MCF 10A (cell line): ENCODE results near the gene SYPL2. TPM values are rescaled to one million over a fixed set of nuclear protein-coding genes. Genes with fewer than 3 reads are reported as not detected.

Source experiments
- BruUV-seq: library from RNA; stranded (reverse); fragments of 400-500 nt; replicated peaks from 2 replicates; lab custom pipeline; 2021; lab: Mats Ljungman, UMichigan
- CTCF ChIA-PET: fragments of 300-600 bp; sonication (Branson Sonifier 250); formaldehyde crosslinking; extraction: SDS; loops from one replicate; lab custom pipeline; 2021; ENCODE audit warnings: antibody characterized with exemption, inconsistent platforms; lab: Yijun Ruan, JAX
- POLR2A ChIA-PET: fragments of 300-600, 350-650 bp; sonication (Branson Sonifier 250); formaldehyde crosslinking; extraction: SDS; loops from one replicate; lab custom pipeline; 2020; ENCODE audit warnings: antibody characterized with exemption, inconsistent platforms; lab: Yijun Ruan, JAX
- DNase-seq: peaks from one replicate; pipeline ENCODE4 v3.0.0-alpha.2; 2018; ENCODE audit not compliant: unreplicated experiment
- H3K27ac Mint-ChIP-seq: one replicate; pipeline ENCODE4 v1.8.0; 2022; ENCODE audit warnings: mild to moderate bottlenecking, low read depth, mixed read lengths; ENCODE audit not compliant: unreplicated experiment
- H3K27me3 Mint-ChIP-seq: one replicate; pipeline ENCODE4 v1.8.0; 2022; ENCODE audit warnings: mixed read lengths; ENCODE audit not compliant: insufficient read depth, unreplicated experiment
- H3K36me3 Mint-ChIP-seq: one replicate; pipeline ENCODE4 v1.8.0; 2022; ENCODE audit warnings: mild to moderate bottlenecking, moderate library complexity, mixed read lengths; ENCODE audit not compliant: insufficient read depth, unreplicated experiment
- H3K4me1 Mint-ChIP-seq: one replicate; pipeline ENCODE4 v1.8.0; 2022; ENCODE audit warnings: mixed read lengths; ENCODE audit not compliant: insufficient read depth, unreplicated experiment
- H3K4me3 Mint-ChIP-seq: one replicate; pipeline ENCODE4 v1.8.0; 2022; ENCODE audit warnings: mild to moderate bottlenecking, moderate library complexity, mixed read lengths; ENCODE audit not compliant: unreplicated experiment
- H3K9me3 Mint-ChIP-seq: one replicate; pipeline ENCODE4 v1.8.0; 2022; ENCODE audit warnings: mixed read lengths; ENCODE audit not compliant: unreplicated experiment
- intact Hi-C: fragments of 100-400 bp; cut with micrococcal nuclease; formaldehyde crosslinking; loops from 2 replicates; pipeline ENCODE4 v1.14.1; 2022
- total RNA-seq: library from RNA; stranded (reverse); gene quantifications from 2 replicates; pipeline ENCODE4 v1.2.3, GENCODE V29; 2022
- TF ChIP-seq, protein P1 (sequence below): fragments of 200-600 bp; IDR thresholded peaks from one replicate; pipeline ENCODE4 v1.8.0; 2022; ENCODE audit warnings: antibody characterized with exemption, mild to moderate bottlenecking; ENCODE audit not compliant: unreplicated experiment

The SYPL2 gene
- total RNA-seq, 1 experiment from 2014 or later = not detected

DNA sequence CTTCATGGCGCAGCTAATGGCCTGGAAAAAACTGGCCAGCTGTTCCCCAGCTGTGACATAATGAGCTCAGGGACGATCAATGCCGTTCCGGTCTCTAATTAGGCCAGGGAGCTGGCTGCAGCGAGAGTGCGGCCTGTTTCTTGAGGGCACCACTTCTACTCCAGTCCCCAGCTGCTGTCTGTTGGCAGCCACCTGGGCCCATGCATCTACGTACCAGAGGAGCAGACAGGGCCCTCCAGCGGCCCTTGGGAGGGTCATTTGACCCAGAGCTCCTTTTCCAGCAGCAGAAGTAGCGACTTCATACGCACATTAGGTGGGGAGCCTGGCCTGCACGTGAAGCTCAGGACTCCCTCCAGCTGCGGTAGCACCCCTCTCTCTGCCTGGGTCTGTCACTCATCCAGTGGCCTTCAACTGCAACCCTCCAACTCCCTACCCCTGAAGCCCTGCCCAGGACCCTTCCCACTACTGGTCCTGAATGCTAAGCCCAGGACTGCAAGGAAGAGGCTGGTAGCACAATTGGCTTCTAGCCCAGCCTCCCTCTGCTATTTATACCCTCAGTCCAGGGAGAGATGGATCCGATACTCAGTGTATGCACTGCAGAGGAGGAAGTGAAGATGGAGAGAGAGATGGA is 64.2 kb downstream of the SYPL2 start:
- Mint-ChIP-seq H3K4me1 (no peaks in the 10 kb centered on the region), H3K9me3 (no peaks in the 10 kb centered on the region), H3K27me3 (peaks cover 11% of the 10 kb centered on the region), H3K27ac (no peak overlapping the region), H3K4me3 (no peak overlapping the region), H3K36me3 (no peaks in the 10 kb centered on the region)
- no TSS peak for BruUV-seq
- POLR2A ChIA-PET = interaction anchor here (1.1 to 5.7 kb wide), 2 partner anchors 38 to 105 kb away, joined by 3 to 38 read pairs; partner anchors contain the start of gene CYB561D1
- CTCF ChIA-PET = interaction anchor here (0.6 to 26.1 kb wide), 6 partner anchors 10 to 246 kb away, joined by 3 to 1071 read pairs (median 4); partner anchors contain the start of genes AMIGO1, ATXN7L2 and CYB561D1
- TF ChIP-seq, protein P1, sequence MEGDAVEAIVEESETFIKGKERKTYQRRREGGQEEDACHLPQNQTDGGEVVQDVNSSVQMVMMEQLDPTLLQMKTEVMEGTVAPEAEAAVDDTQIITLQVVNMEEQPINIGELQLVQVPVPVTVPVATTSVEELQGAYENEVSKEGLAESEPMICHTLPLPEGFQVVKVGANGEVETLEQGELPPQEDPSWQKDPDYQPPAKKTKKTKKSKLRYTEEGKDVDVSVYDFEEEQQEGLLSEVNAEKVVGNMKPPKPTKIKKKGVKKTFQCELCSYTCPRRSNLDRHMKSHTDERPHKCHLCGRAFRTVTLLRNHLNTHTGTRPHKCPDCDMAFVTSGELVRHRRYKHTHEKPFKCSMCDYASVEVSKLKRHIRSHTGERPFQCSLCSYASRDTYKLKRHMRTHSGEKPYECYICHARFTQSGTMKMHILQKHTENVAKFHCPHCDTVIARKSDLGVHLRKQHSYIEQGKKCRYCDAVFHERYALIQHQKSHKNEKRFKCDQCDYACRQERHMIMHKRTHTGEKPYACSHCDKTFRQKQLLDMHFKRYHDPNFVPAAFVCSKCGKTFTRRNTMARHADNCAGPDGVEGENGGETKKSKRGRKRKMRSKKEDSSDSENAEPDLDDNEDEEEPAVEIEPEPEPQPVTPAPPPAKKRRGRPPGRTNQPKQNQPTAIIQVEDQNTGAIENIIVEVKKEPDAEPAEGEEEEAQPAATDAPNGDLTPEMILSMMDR = no peak
- DNase-seq = no peak
- intact Hi-C loops = loop anchor here (5.0 to 10.0 kb wide), 2 partner anchors 253 to 336 kb away; no protein-coding TSS in a partner anchor

DNA sequence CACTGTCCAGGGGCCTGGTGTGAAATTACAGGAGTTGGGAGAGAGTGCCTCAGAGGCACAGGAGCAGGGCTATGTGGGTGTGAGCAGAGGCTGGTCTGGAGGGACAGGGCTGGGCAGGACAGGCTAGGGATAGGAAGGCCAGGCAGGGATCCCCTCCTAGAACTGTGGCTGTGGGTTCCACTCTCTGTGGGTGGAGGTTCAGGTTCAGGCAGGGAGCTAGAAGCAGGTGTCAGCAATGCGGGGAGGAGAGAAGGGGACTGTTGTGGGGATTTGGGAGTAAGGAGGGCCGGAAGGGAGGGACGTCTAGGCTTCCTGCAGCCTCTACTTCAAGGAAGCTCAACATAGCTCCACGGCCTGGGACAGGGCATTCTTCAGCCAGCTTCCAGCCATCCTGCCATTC is 65.0 kb downstream of the SYPL2 start:
- CTCF ChIA-PET = interaction anchor here (0.5 to 26.1 kb wide), 40 partner anchors 8 to 562 kb away, joined by 3 to 1071 read pairs (median 4); partner anchors contain the start of genes AMIGO1, ATXN7L2, CYB561D1 and GNAI3
- intact Hi-C loops = loop anchor here (5.0 to 10.0 kb wide), 2 partner anchors 254 to 337 kb away; no protein-coding TSS in a partner anchor
- no peak overlapping the region for H3K4me3 Mint-ChIP-seq
- TF ChIP-seq, protein P1 = no peak
- H3K36me3 Mint-ChIP-seq = no peaks in the 10 kb centered on the region
- peaks cover 3% of the 10 kb centered on the region for H3K27me3 Mint-ChIP-seq
- no peaks in the 10 kb centered on the region for H3K4me1 Mint-ChIP-seq
- POLR2A ChIA-PET = interaction anchor here (1.3 to 5.7 kb wide), 5 partner anchors 17 to 454 kb away, joined by 3 to 38 read pairs (median 11); partner anchors contain the start of genes AHCYL1, CYB561D1, GNAI3 and PSMA5
- H3K9me3 Mint-ChIP-seq = no peaks in the 10 kb centered on the region
- no peak for DNase-seq
- no TSS peak for BruUV-seq
- H3K27ac Mint-ChIP-seq = no peak overlapping the region

Other genes with a start within 250 kb of the SYPL2 start
- gene CELSR2, start 217.0 kb upstream of the SYPL2 start, total RNA-seq = 6.9 and 7.2 TPM in 2 replicates
- gene PSRC1, start 183.4 kb upstream of the SYPL2 start, total RNA-seq = 13.0 and 19.4 TPM in 2 replicates
- 1.1 TPM in 1 of 2 replicates, not detected in the other for gene MYBPHL, start 159.5 kb upstream of the SYPL2 start, total RNA-seq
- gene SORT1, start 68.6 kb upstream of the SYPL2 start, total RNA-seq = 13.3 TPM in 2 replicates
- gene PSMA5, start 40.1 kb upstream of the SYPL2 start, total RNA-seq = 109 and 113 TPM in 2 replicates
- 3.8 and 7.3 TPM in 2 replicates for gene ATXN7L2, start 17.4 kb downstream of the SYPL2 start, total RNA-seq
- 6.9 and 7.8 TPM in 2 replicates for gene CYB561D1, start 27.5 kb downstream of the SYPL2 start, total RNA-seq
- gene AMIGO1, start 43.2 kb downstream of the SYPL2 start, total RNA-seq = 0.21 and 0.29 TPM in 2 replicates
- gene GPR61, start 73.3 kb downstream of the SYPL2 start, total RNA-seq = not detected in 2 replicates
- 8.0 and 8.6 TPM in 2 replicates for gene GNAI3, start 82.1 kb downstream of the SYPL2 start, total RNA-seq
- gene GNAT2, start 153.1 kb downstream of the SYPL2 start, total RNA-seq = not detected in 2 replicates
- 49.5 and 52.6 TPM in 2 replicates for gene AMPD2, start 153.3 kb downstream of the SYPL2 start, total RNA-seq
- 4.7 and 5.8 TPM in 2 replicates for gene GSTM4, start 189.6 kb downstream of the SYPL2 start, total RNA-seq
- gene GSTM2, start 201.5 kb downstream of the SYPL2 start, total RNA-seq = 0.70 and 1.4 TPM in 2 replicates
- not detected in 2 replicates for gene GSTM1, start 221.3 kb downstream of the SYPL2 start, total RNA-seq
- gene GSTM5, start 245.7 kb downstream of the SYPL2 start, total RNA-seq = not detected in 2 replicates